ENCODE measurements around the gene OR6V1. TPM values are rescaled to one million over a fixed set of nuclear protein-coding genes. Genes with fewer than 3 reads are reported as not detected.

Gene OR6V1
- total RNA-seq, 1 donor from 2014 or later: not detected

- Histone ChIP-seq H3K9me3 (no peaks in the 10 kb centered on the region), H3K4me3 (no peak overlapping the region), H3K27ac (no peak overlapping the region), H3K27me3 (ENCODE audit: low read depth) (no peaks in the 10 kb centered on the region), H3K4me1 (peaks cover 7% of the 10 kb centered on the region), H3K36me3 (no peaks in the 10 kb centered on the region)
- TF ChIP-seq, protein P1, sequence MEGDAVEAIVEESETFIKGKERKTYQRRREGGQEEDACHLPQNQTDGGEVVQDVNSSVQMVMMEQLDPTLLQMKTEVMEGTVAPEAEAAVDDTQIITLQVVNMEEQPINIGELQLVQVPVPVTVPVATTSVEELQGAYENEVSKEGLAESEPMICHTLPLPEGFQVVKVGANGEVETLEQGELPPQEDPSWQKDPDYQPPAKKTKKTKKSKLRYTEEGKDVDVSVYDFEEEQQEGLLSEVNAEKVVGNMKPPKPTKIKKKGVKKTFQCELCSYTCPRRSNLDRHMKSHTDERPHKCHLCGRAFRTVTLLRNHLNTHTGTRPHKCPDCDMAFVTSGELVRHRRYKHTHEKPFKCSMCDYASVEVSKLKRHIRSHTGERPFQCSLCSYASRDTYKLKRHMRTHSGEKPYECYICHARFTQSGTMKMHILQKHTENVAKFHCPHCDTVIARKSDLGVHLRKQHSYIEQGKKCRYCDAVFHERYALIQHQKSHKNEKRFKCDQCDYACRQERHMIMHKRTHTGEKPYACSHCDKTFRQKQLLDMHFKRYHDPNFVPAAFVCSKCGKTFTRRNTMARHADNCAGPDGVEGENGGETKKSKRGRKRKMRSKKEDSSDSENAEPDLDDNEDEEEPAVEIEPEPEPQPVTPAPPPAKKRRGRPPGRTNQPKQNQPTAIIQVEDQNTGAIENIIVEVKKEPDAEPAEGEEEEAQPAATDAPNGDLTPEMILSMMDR (IDR thresholded peaks at IDR 0.05): no peak
- no peak for DNase-seq
- intact Hi-C loops (cut with DNase I): no loop called here
- no peak for ATAC-seq
These were observed 36.1 kb upstream of the OR6V1 start for GRCh38 chr7:143015926-143016490.

GRCh38 chr7:143016996-143017395 lies 35.1 kb upstream of the OR6V1 start:
- no peak overlapping the region for H3K27ac ChIP-seq
- no peaks in the 10 kb centered on the region for H3K9me3 ChIP-seq
- no peaks in the 10 kb centered on the region for H3K27me3 ChIP-seq (ENCODE audit: low read depth)
- H3K36me3 ChIP-seq: no peaks in the 10 kb centered on the region
- intact Hi-C loops (cut with DNase I): no loop called here
- no peak overlapping the region for H3K4me3 ChIP-seq
- DNase-seq (no peak), ATAC-seq (no peak)
- TF ChIP-seq, protein P1 (IDR thresholded peaks at IDR 0.05): no peak
- H3K4me1 ChIP-seq: peaks cover 7% of the 10 kb centered on the region

DNA sequence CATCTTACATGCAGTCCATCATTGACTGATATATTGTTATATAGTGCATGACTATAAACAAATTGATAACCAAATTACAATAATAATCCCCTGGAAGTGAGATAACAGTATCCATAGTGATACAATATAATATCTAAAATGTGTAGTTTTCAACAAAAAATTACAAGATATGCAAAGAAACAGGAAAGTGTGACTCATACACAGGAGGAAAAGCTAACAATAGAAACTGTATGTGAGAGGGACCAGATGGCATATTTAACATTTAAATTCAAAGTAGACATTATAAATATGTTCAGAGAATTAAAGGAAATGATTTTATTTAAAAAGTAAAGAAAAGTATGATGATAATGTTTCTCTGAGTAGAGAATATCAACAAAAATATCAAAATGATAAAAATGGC lies 33.2 kb upstream of the OR6V1 start:
- intact Hi-C loops (cut with DNase I): no loop called here
- Histone ChIP-seq H3K4me1 (peaks cover 7% of the 10 kb centered on the region), H3K4me3 (no peak overlapping the region), H3K9me3 (no peaks in the 10 kb centered on the region), H3K27me3 (ENCODE audit: low read depth) (no peaks in the 10 kb centered on the region), H3K27ac (no peak overlapping the region), H3K36me3 (no peaks in the 10 kb centered on the region)
- DNase-seq: no peak
- ATAC-seq: no peak
- TF ChIP-seq, protein P1 (IDR thresholded peaks at IDR 0.05): no peak

- intact Hi-C loops (cut with DNase I): no loop called here
- no peak for DNase-seq
- ATAC-seq: no peak
- Histone ChIP-seq H3K4me3 (no peak overlapping the region), H3K4me1 (no peaks in the 10 kb centered on the region), H3K9me3 (no peaks in the 10 kb centered on the region), H3K27me3 (ENCODE audit: low read depth) (peaks cover 11% of the 10 kb centered on the region), H3K36me3 (no peaks in the 10 kb centered on the region), H3K27ac (no peak overlapping the region)
- TF ChIP-seq, protein P1 (IDR thresholded peaks at IDR 0.05): no peak
These were observed 29.1 kb upstream of the OR6V1 start for GRCh38 chr7:143023047-143023446.

DNA sequence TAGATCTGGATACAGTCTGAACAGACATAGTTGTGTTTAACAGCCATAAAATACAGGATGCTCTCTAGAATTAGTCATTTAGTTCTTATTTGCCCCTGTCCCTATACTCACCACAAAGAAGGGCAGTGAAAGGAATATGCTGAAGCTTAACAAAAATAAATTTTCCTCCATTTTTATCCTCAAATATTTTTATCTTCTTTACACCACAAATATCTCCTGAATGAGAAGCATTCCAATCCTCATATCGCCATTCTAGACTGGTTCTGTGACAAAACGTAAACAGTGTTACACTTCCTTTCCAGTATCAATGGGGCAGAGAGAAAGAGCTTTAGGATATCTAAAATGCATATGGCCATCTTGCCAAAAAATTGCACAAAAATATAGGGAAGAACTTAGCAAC lies 26.8 kb upstream of the OR6V1 start:
- Histone ChIP-seq H3K4me3 (no peak overlapping the region), H3K27ac (no peak overlapping the region), H3K4me1 (no peaks in the 10 kb centered on the region), H3K9me3 (no peaks in the 10 kb centered on the region), H3K27me3 (ENCODE audit: low read depth) (peaks cover 11% of the 10 kb centered on the region), H3K36me3 (no peaks in the 10 kb centered on the region)
- DNase-seq: no peak
- TF ChIP-seq, protein P1 (IDR thresholded peaks at IDR 0.05): no peak
- no peak for ATAC-seq
- intact Hi-C loops (cut with DNase I): no loop called here
